Caki2 (cell line): ENCODE data around the gene GPN2. TPM values are rescaled to one million over a fixed set of nuclear protein-coding genes. Genes with fewer than 3 reads are reported as not detected.

Experiments used
- total RNA-seq: library from RNA; depleted of rRNA; stranded (reverse); fragments of >200 nt; shearing (Covaris generic); gene quantifications from 2 replicates; pipeline ENCODE4 v1.2.3, GENCODE V29; 2014; ENCODE audit warnings: low replicate concordance; rRNA removed

GPN2 gene
- total RNA-seq, 1 experiment from 2014 or later: 16.9 TPM

Other genes with a start within 250 kb of the GPN2 start
- gene ARID1A, start 194.3 kb downstream of the GPN2 start, total RNA-seq: 8.4 and 9.5 TPM in 2 replicates
- gene PIGV, start 102.3 kb downstream of the GPN2 start, total RNA-seq: 14.7 and 35.1 TPM in 2 replicates
- 17.4 and 23.5 TPM in 2 replicates for gene ZDHHC18, start 63.6 kb downstream of the GPN2 start, total RNA-seq
- 211 and 262 TPM in 2 replicates for gene SFN, start 27.1 kb downstream of the GPN2 start, total RNA-seq
- 13.0 and 17.3 TPM in 2 replicates for gene GPATCH3, start 10.2 kb upstream of the GPN2 start, total RNA-seq
- gene NR0B2, start 23.7 kb upstream of the GPN2 start, total RNA-seq: not detected in 2 replicates
- 36.2 and 41.3 TPM in 2 replicates for gene NUDC, start 31.5 kb upstream of the GPN2 start, total RNA-seq
- 0.61 and 0.96 TPM in 2 replicates for gene KDF1, start 70.2 kb upstream of the GPN2 start, total RNA-seq
- gene TRNP1, start 103.4 kb upstream of the GPN2 start, total RNA-seq: 177 and 245 TPM in 2 replicates
- 5.2 and 7.7 TPM in 2 replicates for gene TENT5B, start 122.6 kb upstream of the GPN2 start, total RNA-seq